ENCODE measurements around the gene POU2F1.

GRCh38 chr1:167457936-167458584 is 237.4 kb downstream of the POU2F1 start:
- TF ChIP-seq, protein P1, sequence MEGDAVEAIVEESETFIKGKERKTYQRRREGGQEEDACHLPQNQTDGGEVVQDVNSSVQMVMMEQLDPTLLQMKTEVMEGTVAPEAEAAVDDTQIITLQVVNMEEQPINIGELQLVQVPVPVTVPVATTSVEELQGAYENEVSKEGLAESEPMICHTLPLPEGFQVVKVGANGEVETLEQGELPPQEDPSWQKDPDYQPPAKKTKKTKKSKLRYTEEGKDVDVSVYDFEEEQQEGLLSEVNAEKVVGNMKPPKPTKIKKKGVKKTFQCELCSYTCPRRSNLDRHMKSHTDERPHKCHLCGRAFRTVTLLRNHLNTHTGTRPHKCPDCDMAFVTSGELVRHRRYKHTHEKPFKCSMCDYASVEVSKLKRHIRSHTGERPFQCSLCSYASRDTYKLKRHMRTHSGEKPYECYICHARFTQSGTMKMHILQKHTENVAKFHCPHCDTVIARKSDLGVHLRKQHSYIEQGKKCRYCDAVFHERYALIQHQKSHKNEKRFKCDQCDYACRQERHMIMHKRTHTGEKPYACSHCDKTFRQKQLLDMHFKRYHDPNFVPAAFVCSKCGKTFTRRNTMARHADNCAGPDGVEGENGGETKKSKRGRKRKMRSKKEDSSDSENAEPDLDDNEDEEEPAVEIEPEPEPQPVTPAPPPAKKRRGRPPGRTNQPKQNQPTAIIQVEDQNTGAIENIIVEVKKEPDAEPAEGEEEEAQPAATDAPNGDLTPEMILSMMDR (IDR thresholded peaks at IDR 0.05) = no peak
- TF ChIP-seq POLR2A (IDR thresholded peaks at IDR 0.05) = no peak

Data from Peyer's patch (tissue), 4 donors.